Esophagus muscularis mucosa (tissue), 4 donors: ENCODE measurements around the gene ZNF341.

Experiments
- CTCF ChIP-seq, 3 experiments: fragments of 200-600 bp in 2 of 3; fragments of 450-650 bp in 1 of 3; sonication (generic) in 2 of 3; IDR thresholded peaks; one replicate each; pipeline ENCODE4 v1.5.1; 2017 to 2019; ENCODE audit warnings: antibody characterized with exemption in 3 of 3, mild to moderate bottlenecking in 2 of 3, moderate library complexity in 1 of 3
- EP300 ChIP-seq: sonication (generic); formaldehyde crosslinking; IDR thresholded peaks from one replicate; pipeline ENCODE4 v1.6.1; 2017; ENCODE audit warnings: antibody characterized with exemption
- POLR2A ChIP-seq: fragments of 450-650 bp; IDR thresholded peaks from one replicate; pipeline ENCODE4 v1.6.1; 2017; ENCODE audit warnings: antibody characterized with exemption, moderate library complexity, mild to moderate bottlenecking, low read depth

DNA sequence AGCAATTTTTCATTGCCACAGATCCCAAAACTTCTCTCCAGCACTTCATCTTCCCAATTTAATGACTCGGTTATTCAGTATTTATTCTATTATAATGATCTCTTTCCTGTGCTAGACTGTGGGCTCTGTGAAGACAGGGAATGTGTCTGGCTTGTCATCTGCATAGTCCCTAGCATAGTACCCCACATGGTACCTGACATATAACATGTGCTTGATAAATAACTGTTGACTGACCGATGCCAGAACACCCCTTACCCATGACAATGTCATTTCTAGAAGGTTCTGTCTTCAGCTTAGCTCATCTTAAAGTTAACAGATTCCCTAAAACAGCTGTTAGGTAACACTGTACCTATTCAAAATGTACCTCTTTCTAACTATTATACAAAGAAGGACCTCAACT is 15.3 kb upstream of the ZNF341 start:
- no peak for TF ChIP-seq POLR2A
- no peak for TF ChIP-seq CTCF (IDR thresholded peaks at IDR 0.05)
- TF ChIP-seq EP300, result no peak
